Fibroblast of lung (primary cell): Measurements from ENCODE around the gene ELMO1. TPM values are rescaled to one million over a fixed set of nuclear protein-coding genes. Genes with fewer than 3 reads are reported as not detected.

Source experiments
- DNase-seq, 2 donors: peaks; one replicate each; pipeline versions ENCODE4 v3.0.0 to v3.0.0-alpha.2; 2010; ENCODE audit warnings: low read depth in 2 of 2
- H2AFZ ChIP-seq: 2 replicates; pipeline ENCODE4 v1.5.1; 2012; ENCODE audit warnings: low read length, control low read depth, inconsistent platforms
- H3K27ac ChIP-seq: 2 replicates; pipeline ENCODE4 v1.5.1; 2011; ENCODE audit warnings: low read length, control low read depth; ENCODE audit not compliant: insufficient read depth
- H3K27me3 ChIP-seq: 2 replicates; pipeline ENCODE4 v1.5.1; 2011; ENCODE audit warnings: mild to moderate bottlenecking, low read length; ENCODE audit not compliant: control insufficient read depth, insufficient read depth
- H3K36me3 ChIP-seq: 2 replicates; pipeline ENCODE4 v1.5.1; 2011; ENCODE audit warnings: low read length; ENCODE audit not compliant: control insufficient read depth, insufficient read depth
- H3K4me1 ChIP-seq: 2 replicates; pipeline ENCODE4 v1.5.1; 2011; ENCODE audit warnings: low read length; ENCODE audit not compliant: control insufficient read depth, insufficient read depth; ENCODE audit errors: extremely low read depth
- H3K4me2 ChIP-seq: 2 replicates; pipeline ENCODE4 v1.5.1; 2011; ENCODE audit warnings: low read length, control low read depth; ENCODE audit not compliant: insufficient read depth; ENCODE audit errors: extremely low read depth
- H3K4me3 ChIP-seq, 4 experiments: fragments of 200-600 bp in 1 of 4; sonication (generic) in 1 of 4; replicated peaks in 1 of 4; 2 replicates each; pipeline ENCODE4 v1.5.1; 2011 to 2016; ENCODE audit warnings: low read length in 4 of 4, low read depth in 3 of 4, mild to moderate bottlenecking in 3 of 4, control low read depth in 2 of 4, inconsistent platforms in 1 of 4, mixed read lengths in 1 of 4; ENCODE audit not compliant: insufficient read depth in 1 of 4; ENCODE audit errors: control extremely low read depth in 1 of 4
- H3K79me2 ChIP-seq: 2 replicates; pipeline ENCODE4 v1.5.1; 2012; ENCODE audit warnings: mild to moderate bottlenecking, low read length, inconsistent platforms; ENCODE audit not compliant: control insufficient read depth, insufficient read depth
- H3K9ac ChIP-seq: 2 replicates; pipeline ENCODE4 v1.5.1; 2011; ENCODE audit warnings: mild to moderate bottlenecking, low read length, control low read depth; ENCODE audit not compliant: insufficient read depth
- H3K9me3 ChIP-seq: 2 replicates; pipeline ENCODE4 v1.5.1; 2012; ENCODE audit warnings: low read depth, low read length; ENCODE audit not compliant: control insufficient read depth, insufficient read depth
- H4K20me1 ChIP-seq: 2 replicates; pipeline ENCODE4 v1.5.1; 2011; ENCODE audit warnings: low read length; ENCODE audit not compliant: control insufficient read depth, insufficient read depth; ENCODE audit errors: extremely low read depth
- EZH2 ChIP-seq: IDR thresholded peaks from 2 replicates; pipeline ENCODE4 v1.5.1; 2012; ENCODE audit warnings: low read length, control low read depth, mild to moderate bottlenecking; ENCODE audit errors: missing control alignments
- polyA plus RNA-seq, 2 donors: library from polyadenylated mRNA; depleted of rRNA in 1 of 2; stranded (reverse) in 1 of 2; unstranded in 1 of 2; fragments of >200 nt; gene quantifications; 2 replicates each; pipeline ENCODE4 v1.2.1, GENCODE V29; 2011 to 2012; ENCODE audit warnings: missing spikeins in 1 of 2
- total RNA-seq: library from RNA; depleted of rRNA; stranded (reverse); fragments of >200 nt; gene quantifications from 2 replicates; pipeline ENCODE4 v1.2.1, GENCODE V29; 2014
- TF ChIP-seq, protein P1 (sequence below), 2 donors: IDR thresholded peaks in 1 of 2; conservative IDR thresholded peaks in 1 of 2; 1 replicate in 1 of 2; 2 replicates in 1 of 2; pipeline ENCODE4 v1.5.1; 2011 to 2012; ENCODE audit warnings: low read length in 2 of 2, control low read depth in 1 of 2, inconsistent platforms in 1 of 2, low read depth in 1 of 2, mild to moderate bottlenecking in 1 of 2

ELMO1 gene
- total and polyA plus RNA-seq, 2 donors (not counting 1 experiment from before 2014, with no cell fraction given), result 0.50 TPM; not detected in 1

DNA sequence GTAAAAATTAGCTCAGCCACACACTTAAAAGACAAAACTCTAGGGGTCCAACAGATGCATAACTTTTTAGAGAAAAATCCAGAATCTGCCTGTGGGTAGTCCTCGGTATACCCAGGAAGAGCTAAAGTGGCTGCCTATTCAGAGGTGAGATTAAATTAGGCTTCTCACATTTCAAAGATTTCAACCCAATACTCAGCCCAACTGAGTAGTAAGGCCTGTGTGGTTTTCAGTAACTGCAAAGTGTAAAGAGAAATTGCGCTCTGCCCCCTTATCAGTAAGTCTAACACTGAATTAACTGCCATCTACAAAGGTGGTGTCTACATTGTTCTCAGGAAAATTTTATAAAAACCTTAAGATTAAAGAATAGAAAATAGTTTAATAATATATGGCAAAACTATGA is 88.2 kb downstream of the ELMO1 start:
- Histone ChIP-seq H3K4me1 (no peaks in the 10 kb centered on the region), H3K36me3 (no peaks in the 10 kb centered on the region), H3K4me2 (no peak overlapping the region), H3K27me3 (no peaks in the 10 kb centered on the region), H4K20me1 (no peaks in the 10 kb centered on the region), H3K9ac (no peak overlapping the region), H3K9me3 (no peaks in the 10 kb centered on the region), H3K79me2 (no peaks in the 10 kb centered on the region), H2AFZ (no peak overlapping the region), H3K27ac (no peak overlapping the region), H3K4me3 (no peak overlapping the region)
- TF ChIP-seq EZH2, result no peak
- TF ChIP-seq, protein P1, sequence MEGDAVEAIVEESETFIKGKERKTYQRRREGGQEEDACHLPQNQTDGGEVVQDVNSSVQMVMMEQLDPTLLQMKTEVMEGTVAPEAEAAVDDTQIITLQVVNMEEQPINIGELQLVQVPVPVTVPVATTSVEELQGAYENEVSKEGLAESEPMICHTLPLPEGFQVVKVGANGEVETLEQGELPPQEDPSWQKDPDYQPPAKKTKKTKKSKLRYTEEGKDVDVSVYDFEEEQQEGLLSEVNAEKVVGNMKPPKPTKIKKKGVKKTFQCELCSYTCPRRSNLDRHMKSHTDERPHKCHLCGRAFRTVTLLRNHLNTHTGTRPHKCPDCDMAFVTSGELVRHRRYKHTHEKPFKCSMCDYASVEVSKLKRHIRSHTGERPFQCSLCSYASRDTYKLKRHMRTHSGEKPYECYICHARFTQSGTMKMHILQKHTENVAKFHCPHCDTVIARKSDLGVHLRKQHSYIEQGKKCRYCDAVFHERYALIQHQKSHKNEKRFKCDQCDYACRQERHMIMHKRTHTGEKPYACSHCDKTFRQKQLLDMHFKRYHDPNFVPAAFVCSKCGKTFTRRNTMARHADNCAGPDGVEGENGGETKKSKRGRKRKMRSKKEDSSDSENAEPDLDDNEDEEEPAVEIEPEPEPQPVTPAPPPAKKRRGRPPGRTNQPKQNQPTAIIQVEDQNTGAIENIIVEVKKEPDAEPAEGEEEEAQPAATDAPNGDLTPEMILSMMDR (conservative IDR thresholded peaks at IDR 0.05 in 1 of 2, IDR thresholded peaks at IDR 0.05 in 1 of 2; ENCODE audit: low read depth in 1 of 2, low read length in 2 of 2), result no peak
- DNase-seq, result no peak

DNA sequence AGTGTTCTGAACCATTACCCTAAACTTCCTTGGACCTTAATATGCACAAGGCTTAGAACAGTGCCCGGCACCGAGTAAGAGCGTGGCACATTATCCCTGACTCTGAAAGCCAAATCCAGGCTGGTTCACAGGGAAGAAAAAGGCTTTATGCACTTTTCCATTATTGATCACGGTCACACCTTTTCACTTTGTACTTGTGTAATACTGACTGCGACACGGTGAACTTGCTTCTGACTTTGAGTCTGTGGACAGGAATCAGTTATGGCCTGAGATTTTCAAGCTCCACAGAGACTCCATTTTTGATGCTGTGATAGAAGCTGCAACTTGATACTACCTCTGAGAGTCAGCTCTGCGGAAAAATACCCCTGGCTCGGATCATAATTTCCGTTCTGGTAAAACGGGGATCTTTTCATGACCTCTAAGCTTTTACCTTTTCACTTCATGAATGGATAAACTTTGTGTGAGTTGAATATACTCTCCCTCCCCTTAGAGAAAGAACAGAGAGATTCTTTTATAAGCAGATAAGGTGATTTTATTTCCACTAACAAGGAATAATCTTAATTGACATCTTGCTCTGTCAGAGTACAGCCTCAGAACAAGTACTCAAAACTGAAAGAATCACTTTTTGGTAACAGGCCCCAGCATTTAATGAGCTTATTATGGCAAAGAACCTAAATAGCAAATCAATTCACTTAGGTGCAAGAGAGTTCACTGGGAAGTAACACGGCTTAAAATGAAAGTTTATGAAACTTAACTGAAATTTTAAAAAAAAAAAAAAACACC is 88.8 kb downstream of the ELMO1 start:
- Histone ChIP-seq H3K9ac (no peak overlapping the region), H3K9me3 (no peaks in the 10 kb centered on the region), H3K27ac (no peak overlapping the region), H3K4me2 (no peak overlapping the region), H2AFZ (no peak overlapping the region), H3K4me1 (no peaks in the 10 kb centered on the region), H4K20me1 (no peaks in the 10 kb centered on the region), H3K79me2 (no peaks in the 10 kb centered on the region), H3K27me3 (no peaks in the 10 kb centered on the region), H3K4me3 (no peak overlapping the region), H3K36me3 (no peaks in the 10 kb centered on the region)
- no peak for DNase-seq
- no peak for TF ChIP-seq EZH2
- TF ChIP-seq, protein P1 (conservative IDR thresholded peaks at IDR 0.05 in 1 of 2, IDR thresholded peaks at IDR 0.05 in 1 of 2; ENCODE audit: low read depth in 1 of 2, low read length in 2 of 2), result no peak

DNA sequence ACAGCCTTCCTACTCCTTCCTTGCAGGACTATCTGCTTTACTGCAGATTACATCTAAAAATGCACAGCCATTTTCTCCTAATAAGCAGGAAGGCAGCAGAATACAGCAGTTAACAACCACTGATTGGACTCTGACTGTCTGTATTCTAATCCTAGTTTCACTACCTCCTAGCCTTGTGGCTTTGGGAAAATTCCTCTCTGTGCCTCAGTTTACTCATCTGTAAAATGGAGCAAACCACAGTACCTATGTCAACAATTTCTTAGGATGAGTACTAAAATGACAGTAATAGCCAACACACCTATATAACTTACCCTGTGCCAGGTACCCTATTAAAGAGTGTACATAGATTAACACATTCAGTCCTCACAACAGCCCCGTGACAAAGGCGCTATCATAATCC is 89.5 kb downstream of the ELMO1 start:
- no peak for TF ChIP-seq EZH2
- TF ChIP-seq, protein P1 (conservative IDR thresholded peaks at IDR 0.05 in 1 of 2, IDR thresholded peaks at IDR 0.05 in 1 of 2; ENCODE audit: low read depth in 1 of 2, low read length in 2 of 2), result no peak
- no peaks in the 10 kb centered on the region for H3K4me1 ChIP-seq
- no peaks in the 10 kb centered on the region for H3K36me3 ChIP-seq
- H3K4me2 ChIP-seq, result no peak overlapping the region
- H4K20me1 ChIP-seq, result no peaks in the 10 kb centered on the region
- H3K79me2 ChIP-seq, result no peaks in the 10 kb centered on the region
- H3K27ac ChIP-seq, result no peak overlapping the region
- no peak overlapping the region for H3K9ac ChIP-seq
- no peak overlapping the region for H2AFZ ChIP-seq
- no peak overlapping the region for H3K4me3 ChIP-seq
- no peak for DNase-seq
- H3K9me3 ChIP-seq, result no peaks in the 10 kb centered on the region
- no peaks in the 10 kb centered on the region for H3K27me3 ChIP-seq
